HG03571 (cell line): Measurements from ENCODE around the gene LPP.

Experiments
- ATAC-seq: cut with Tn5 transposase; IDR thresholded peaks from one replicate; pipeline ENCODE4 v1.9.1; 2021; ENCODE audit not compliant: unreplicated experiment

LPP gene

DNA sequence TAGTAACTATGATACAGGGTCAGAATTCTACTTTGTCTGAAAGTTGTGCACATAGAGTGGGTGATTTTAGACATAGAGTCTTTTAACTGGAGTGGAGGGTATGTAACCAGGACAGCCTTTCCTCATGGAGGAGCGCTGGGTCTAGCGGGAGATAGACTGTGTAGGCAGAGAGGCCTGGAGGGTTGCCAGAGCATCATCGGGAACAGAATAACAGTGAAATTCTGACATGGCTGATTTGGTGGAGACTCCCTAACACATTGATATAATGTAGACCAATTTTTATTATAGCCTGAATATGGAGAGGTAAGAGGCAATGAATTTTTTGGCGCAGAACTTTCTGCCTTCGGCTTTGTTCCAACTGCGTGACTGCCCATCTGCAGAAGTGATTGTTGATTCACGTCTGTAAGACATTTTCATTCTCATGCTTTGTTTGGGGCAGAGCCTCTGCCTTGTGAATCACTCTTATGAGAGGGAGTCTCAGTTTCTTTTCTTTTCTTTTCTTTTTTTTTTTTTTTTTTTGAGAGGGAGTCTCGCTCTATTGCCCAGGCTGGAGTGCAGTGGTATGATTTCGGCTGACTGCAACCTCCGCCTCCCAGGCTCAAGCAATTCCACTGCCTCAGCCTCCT, 16.0 kb downstream of the LPP start:
- ATAC-seq: no peak

DNA sequence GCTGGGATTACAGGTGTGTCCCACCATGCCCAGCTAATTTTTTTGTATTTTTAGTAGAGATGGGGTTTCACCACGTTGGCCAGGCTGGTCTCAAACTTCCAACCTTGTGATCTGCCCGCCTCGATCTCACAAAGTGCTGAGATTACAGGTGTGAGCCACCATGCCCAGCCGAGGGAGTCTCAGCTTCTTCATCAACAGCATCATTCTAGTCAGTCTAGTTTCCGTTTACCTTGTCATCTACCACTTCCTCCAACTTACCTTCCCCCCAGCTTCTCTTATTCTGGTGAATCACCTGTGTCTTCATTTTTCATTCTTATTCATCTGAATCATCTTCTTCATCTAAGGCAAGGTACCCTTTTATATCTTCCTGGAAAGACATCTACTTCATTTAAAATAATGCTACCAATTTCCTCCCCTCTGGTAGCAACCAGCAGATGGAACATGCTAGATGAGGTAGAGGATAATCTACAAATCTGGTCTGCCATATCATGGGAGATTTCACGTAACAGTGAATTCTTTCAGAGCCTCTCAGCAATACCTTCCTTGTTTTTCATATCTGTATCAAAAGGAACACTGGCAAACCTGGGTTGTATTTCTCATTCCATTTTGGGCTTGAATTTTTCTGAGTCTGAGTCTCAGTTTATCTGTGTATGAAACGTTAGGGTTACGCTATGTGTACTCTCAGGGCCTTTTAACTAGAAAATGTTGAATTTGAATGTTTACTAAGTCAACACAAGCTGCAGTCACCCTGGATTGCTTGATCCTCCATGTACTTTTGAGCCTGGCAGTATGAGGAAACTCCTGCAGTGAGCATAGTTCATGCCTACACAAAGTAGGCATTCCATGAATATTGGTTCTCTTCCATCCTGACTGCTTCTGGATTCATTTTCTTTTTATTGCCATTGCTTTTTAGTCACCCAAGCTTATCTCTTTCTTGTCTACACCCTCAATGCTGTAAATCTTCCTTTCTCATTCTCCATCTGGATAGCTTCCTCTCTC, 16.8 kb downstream of the LPP start:
- ATAC-seq: no peak

DNA sequence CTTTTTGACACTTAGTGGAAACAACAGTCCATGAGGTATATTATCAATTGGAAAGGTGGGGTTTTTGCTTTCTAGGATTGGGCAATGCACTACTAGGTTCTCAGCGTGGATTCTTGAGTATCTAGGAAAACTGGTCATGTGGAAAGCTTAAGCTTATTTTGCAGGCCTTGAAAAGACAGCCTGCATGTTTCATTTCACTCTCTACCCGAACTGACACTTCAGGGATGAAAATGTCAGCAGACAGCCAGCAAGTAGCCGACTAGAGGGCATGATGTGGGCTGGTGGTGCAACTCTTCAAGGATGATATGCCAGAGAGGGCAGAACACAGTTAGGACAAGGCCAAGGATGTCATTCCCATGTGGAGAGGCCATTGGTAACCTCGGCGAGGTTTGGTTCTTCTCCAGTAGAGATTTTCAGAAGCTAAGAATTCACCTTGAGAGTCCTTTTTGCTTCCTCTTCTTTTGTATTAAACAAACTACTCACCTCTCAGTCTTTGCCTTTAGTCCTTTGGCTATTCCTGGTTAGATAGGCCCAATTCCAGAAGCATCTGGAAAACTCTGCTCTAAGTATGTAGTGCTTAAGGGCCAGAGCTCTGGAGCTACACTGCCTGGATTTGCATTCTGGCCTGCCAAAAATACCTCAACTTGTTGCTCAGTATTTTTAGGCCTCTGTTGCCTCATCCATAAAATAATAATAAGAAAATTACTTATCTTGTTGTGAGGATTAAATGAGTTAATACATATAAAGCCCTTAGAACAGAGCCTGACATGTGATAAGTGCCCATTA, 17.9 kb downstream of the LPP start:
- ATAC-seq: no peak

DNA sequence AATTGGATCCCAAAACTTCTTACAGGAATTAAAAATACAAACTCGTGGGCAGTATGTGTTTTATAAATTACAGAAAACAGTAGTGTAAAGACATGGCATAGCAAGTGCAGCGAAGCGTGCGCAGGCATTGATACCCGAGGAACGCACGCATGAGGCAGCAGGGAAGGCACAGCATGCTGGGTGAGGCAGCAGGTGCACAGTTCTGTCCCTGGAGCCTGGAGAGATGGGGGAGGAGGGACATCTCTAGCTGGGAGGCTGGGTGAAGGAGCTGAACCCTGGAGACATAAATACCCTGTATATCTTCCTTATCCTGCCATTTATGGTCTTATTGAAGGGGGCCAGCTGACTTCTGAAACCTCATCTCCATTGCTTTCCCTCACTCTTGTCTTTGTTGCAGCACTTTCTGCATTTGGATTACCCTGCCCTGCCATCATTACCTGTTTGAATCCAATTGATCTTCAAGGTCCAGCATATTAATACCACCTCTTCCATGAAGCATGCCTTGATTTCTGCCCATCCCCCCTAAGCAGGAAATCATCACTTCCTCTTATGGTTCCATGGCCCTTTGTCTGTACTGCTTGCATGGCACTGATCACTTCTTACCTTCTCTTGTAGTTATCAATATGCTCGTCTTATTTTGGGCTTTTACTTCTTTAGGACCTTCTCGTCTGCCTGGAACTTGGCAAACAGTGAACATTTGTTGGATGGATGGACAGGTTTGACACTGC, 20.5 kb downstream of the LPP start:
- no peak for ATAC-seq

DNA sequence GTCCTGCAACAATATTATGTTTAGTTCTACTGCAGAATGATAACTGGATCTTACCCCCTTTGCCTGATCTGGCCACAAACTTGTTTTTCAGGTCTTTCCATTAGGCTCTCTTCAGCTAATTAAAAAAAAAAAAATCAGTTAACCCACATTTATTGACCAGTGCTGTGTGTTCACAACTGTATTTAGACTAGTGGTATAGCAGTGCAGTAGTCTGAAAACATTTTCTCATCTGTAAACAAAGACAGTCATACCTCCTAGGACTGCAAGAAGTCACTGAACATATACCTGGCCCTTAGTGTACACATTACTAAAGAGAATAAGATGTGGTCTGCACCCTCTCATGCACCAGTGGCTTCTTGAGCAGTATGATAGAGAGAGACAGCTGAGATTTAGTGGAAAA, 22.5 kb downstream of the LPP start:
- no peak for ATAC-seq

DNA sequence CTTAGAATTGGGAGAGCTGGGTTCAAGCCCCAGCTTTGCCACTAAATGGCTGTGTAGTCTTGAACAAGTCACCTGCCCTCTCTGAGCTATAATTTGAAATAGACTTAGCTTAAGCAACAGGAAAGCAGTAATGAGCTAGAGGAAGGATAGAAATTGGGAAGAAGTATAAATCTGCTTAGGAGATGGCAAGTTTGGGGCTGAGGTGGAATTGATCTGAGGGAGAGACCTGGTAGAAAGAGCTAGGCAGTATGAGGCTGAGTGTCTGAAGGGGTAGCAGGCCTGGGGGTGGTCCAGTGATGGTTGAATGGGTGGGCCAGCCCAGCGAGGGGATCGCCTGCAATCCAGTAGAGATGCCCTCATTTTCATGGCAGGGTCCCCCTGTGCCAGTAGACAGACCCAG, 22.9 kb downstream of the LPP start:
- ATAC-seq: no peak

DNA sequence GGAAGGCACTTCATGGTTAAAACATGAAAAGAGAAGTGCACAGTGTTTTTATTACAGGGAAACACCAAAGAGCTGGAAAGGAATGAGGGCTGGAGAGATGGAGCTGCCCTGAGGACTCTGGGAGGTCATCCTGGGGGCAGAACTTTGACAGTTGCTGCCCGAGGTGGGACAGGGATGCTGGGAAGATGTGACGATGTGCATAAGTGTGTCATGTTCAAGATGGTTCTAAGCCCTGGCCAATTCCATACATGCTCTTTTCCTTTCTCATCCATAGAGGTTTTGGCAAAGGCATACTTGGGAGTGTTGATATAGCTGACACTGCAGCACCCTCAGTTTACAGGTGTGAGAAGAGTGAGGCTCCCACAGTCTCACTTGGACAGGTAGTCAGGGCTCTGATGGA, 23.8 kb downstream of the LPP start:
- ATAC-seq: no peak

DNA sequence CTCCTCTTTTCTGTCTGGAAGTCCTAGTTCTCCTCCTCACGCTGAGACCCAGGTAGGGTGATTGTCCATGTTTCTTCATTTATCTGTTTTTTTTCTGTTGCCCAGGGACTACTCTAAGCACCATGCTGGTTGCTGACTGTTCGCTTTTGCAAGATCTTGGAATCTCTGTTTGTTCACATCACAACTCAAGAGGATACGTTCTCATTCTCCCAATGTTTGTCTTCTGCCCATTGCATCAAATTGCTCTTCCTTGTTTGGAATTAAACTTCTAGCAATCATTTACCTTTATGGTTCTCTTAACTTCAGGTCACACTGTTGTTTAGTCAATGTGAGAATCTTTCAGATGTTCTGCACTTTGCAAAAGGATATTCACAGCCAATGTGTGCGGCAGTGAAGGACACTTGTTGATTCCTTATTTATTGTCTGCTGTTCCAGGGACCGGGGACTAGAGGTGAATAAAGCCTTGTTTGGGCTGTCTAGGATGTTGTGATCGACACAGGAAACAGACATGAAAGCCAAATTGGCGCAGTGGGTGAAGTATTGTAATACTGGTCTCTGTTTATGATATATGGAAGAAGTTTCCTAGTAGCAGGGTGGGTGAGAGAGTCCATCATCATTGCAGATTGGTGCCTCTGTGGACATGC, 24.5 kb downstream of the LPP start:
- no peak for ATAC-seq

DNA sequence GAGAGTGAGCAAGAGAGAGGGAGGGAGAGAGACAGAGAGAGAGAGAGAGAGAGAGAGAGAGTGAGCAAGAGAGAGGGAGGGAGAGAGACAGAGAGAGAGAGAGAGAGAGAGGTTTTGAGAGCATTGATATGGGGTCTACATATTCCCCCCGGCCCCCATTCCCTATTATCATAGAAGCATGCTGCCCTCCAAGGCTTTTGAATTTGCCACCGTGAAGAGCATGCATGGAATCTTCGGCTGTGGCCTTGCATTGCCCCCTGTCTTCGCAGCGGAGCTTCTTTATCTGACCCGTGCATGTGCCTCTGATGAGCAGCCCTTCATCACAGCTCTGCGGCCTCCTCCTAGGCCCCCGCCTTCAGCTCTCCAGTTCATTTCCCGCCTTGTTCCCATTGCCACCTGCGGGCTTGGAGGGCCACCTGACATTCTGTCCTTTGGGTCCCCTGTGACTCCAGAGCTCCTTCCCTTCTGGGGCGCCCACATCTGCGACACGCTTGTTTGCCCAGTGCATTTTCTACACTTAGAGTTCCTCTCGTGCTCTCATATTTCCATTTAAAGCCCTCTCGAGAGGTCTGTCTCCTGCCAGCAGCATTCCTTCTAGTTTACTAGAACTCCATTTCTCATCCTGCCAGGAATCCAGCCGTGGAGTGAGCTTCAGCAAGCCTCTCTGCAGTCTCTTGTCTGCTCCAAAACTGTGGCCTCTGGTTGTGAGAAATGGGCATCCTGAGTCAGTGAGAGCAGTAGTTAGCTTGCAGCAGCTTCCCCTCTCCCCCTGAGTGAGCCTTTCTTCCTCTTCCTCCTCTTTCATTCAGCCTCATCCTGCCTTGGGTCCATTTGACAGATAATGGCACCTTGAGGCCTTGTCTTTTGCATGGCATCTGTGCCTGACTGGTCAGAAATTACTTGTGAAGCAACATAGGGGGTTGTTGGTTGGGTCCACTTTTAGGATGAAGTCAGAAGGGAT, 25.3 kb downstream of the LPP start:
- no peak for ATAC-seq

DNA sequence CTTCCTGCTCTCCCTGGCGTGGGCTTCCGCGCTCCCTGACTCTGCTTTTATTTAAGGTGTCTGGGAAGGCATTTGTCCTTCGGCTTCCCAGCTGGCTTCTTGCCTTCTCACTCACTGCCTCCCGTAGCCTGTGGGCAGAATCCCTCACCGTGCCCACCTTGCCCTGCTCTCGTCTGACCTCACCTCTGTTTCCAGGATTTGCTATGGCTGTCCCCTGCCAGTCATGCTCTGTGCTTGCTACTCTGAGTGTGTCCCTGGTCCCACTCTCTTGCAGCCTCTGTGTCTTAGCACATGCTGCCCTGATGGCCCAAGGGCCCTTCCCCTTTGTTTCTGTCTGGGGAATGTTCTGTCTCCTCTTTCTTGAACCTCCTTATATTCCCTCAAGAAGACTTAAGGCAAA, 26.2 kb downstream of the LPP start:
- no peak for ATAC-seq

DNA sequence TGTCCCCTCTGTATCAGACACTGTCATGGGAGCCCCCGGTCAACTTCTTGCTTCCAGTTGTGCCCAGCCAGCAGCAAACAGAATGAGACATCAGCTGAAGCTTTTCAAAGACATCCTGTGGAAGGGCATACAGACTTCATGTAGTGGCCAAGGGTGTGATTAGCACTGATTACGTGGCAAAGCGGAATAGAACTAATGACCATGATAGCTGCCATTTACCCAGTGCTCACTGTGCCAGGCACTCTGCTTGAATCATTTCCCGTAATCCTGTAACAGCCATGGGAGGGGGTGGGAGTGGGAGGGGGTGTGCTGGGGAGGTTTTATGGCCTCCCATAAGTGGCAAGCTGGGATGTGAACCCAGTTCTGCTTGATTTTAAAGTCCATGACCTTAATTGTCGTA, 29.5 kb downstream of the LPP start:
- ATAC-seq: no peak

DNA sequence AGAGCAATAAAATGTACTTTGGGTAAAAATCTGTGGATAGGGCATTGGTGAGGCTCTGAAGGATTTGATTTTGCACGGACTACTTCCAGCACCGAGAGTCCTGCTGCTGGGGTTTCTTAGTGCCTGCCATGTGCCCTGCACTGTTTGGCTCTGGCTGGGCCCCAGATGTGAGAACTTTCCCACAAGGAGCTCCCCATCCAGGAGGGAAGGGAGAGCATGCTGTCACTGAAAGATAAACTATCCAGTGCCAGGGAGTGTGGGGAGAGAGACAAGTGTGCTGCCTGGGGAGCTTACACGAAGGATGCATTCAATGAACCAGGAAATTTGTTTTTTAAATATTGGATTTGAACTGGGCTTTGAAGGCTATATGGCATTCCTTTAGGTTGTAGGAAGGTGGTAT, 30.2 kb downstream of the LPP start:
- no peak for ATAC-seq

DNA sequence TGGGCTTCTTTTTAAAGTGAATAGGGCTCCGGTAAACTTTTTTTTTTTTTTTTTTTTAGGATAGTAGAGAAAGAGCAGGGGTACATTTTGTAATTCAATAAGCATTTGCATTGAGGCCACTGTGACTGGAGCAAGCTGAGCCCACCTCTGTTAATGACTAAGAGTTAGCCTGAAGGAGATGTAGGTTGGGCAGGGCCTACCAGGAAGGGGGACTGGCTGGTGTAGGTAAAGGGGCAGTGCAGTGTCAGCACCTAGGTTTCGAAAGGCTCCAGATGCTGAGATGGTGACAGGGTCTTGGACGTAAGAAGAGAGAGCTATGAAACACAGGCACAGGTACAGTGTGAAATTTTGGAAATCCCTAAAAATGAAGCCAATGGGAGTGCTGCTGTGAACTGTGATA, 30.7 kb downstream of the LPP start:
- ATAC-seq: no peak

DNA sequence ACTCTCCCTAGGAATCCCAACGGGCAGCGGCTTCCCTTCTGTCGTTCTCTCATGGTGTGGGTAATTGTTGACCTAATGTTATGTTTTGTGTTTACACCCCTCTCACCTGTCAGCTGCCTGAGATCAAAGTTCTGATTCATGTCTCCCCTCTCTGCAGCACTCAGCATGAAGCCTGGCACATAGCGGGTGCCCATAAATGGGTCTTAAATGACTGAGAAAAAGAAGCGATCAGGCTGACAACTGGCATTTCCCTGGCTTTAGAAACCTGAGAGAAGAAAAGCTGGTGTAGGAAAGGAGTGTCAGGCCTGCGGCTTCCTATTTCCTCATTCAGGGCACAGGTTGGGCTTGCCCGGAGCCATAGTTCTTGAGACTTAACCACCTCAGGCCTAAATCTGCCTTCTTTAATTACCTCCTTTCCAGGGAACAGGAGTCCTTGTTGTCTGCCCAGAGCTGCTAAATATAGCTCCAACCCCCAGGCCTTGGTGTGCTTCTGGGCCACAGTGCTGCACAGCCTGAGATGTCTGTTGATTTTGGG, 31.8 kb downstream of the LPP start:
- no peak for ATAC-seq

DNA sequence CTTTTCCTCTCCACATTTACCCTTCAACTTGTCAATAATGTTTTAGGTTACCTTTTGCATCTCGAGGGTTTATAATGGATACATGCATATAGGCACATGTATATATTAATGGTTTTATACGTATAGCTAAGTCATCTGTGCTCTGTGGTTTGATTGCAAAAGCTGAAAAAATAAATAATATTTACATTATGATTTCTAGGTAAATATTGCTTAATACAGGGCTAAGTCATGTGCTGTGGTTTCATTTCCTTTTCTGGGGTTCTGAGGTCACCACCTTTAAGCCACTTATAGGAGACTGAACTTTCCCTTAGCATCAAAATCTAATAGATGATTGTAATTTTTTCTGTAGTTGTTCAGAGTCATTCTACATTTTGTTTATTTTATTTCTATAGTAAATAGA, 33.1 kb downstream of the LPP start:
- ATAC-seq: no peak

DNA sequence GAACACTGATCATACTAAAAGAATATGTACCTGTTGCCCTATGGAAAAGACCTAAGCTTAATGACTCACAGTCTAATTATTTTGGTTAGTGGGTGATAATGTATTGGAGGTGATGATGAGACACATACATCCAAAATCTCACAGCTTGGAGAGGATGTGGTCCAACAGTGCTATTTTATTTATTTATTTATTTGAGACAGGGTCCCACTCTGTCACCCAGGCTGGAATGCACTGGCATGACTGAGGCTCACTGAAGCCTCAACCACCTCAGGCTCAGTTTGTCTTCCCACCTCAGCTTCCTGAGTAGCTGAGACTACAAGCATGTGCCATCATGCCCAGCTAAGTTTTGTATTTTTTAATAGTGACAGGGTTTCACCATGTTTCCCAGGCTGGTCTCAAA, 35.0 kb downstream of the LPP start:
- ATAC-seq: no peak

DNA sequence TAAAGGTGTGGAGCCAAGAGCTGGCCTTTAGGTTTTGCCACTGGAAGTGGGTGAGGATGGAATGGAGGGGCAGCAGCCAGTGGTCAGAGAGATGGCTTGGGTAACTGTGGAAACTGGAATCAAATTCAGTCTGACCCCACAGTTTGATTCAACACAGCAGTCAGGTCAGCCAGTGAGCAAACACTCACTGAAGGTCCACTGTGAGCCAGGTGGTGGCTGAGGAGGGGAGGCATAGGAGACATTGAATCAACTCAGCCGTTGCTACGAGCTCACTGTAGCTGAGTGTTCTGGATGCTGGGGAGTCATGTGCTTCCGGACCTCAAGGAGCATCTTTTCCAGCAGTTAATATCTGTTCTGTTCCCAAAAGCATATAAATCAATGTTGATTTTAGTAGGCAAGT, 37.5 kb downstream of the LPP start:
- no peak for ATAC-seq

DNA sequence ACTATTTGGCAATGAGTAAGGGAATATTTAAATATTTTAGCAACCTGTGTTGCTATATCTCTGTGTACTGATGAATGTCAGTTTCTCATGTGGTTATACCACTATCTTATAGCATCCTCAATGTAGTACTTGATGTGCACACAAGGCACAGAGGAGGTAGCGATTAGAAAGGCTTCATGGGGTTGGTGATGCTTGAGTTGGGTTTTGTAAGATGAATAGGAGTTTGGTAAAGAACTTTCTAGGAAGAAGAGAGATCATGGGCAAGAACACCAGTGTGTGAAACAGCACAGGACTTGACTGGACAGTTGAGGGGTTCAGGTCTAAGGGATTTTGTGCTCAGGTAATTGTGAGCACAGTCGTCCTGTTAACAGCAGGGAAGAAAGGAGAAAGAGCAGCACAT, 38.1 kb downstream of the LPP start:
- no peak for ATAC-seq

DNA sequence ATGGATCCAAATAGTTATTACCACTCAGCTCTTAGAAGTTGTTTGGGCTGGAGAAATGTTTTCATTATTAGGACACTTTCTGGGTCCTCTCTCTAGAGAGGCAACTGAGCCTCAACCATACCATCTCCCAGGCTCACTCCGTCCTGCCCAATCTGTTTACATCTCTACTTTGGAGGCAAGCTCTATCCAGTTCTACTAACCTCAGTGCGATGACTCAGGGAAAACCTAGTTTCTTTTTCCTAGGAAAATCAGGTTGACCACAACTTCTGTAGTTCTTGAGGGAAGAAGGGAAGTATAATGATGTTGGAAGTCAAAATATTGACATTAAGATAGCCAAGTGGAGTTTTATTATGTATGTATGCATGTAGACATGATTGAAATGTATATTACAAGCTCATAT, 40.4 kb downstream of the LPP start:
- no peak for ATAC-seq
